ENCODE data around the gene QRICH2.

DNA sequence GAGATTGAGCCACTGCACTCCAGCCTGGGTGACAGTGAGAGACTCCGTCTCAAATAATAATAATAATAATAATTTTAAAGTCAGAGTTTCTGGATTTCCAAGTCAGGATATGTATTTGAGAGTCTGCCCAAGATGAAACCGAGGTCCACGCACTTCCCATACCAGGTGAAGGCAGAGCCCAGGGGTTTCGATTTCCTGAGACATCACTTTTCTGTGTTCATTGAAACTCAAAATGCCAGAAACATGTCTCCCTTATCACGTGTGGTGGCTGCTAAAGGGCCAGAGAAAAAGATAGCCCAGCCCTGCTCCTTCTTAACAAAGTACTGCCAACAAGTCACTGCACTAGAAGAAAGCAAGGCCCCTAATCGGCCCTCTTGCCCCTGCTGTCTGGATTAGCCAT lies 57.9 kb downstream of the QRICH2 start:
- TF ChIP-seq CREB1 (IDR thresholded peaks at IDR 0.05; ENCODE audit: low read depth) = no peak
- TF ChIP-seq TAF1 (IDR thresholded peaks at IDR 0.05; ENCODE audit: low read depth) = no peak
- TF ChIP-seq EP300 (IDR thresholded peaks at IDR 0.05; ENCODE audit: borderline replicate concordance) = no peak
- TF ChIP-seq, protein P1, sequence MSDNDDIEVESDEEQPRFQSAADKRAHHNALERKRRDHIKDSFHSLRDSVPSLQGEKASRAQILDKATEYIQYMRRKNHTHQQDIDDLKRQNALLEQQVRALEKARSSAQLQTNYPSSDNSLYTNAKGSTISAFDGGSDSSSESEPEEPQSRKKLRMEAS (IDR thresholded peaks at IDR 0.05) = no peak
- TF ChIP-seq, protein P2, sequence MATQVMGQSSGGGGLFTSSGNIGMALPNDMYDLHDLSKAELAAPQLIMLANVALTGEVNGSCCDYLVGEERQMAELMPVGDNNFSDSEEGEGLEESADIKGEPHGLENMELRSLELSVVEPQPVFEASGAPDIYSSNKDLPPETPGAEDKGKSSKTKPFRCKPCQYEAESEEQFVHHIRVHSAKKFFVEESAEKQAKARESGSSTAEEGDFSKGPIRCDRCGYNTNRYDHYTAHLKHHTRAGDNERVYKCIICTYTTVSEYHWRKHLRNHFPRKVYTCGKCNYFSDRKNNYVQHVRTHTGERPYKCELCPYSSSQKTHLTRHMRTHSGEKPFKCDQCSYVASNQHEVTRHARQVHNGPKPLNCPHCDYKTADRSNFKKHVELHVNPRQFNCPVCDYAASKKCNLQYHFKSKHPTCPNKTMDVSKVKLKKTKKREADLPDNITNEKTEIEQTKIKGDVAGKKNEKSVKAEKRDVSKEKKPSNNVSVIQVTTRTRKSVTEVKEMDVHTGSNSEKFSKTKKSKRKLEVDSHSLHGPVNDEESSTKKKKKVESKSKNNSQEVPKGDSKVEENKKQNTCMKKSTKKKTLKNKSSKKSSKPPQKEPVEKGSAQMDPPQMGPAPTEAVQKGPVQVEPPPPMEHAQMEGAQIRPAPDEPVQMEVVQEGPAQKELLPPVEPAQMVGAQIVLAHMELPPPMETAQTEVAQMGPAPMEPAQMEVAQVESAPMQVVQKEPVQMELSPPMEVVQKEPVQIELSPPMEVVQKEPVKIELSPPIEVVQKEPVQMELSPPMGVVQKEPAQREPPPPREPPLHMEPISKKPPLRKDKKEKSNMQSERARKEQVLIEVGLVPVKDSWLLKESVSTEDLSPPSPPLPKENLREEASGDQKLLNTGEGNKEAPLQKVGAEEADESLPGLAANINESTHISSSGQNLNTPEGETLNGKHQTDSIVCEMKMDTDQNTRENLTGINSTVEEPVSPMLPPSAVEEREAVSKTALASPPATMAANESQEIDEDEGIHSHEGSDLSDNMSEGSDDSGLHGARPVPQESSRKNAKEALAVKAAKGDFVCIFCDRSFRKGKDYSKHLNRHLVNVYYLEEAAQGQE (IDR thresholded peaks at IDR 0.05; ENCODE audit: low read depth) = no peak
- no peak for TF ChIP-seq TEAD4 (IDR thresholded peaks at IDR 0.05)
